Limb (tissue), 2 donors: ENCODE data around the gene SRRT.

ENCODE experiments used
- DNase-seq, 2 donors: peaks; one replicate each; pipeline ENCODE4 v3.0.0-alpha.2; 2016; ENCODE audit errors: extremely low spot score in 2 of 2

SRRT gene

DNA sequence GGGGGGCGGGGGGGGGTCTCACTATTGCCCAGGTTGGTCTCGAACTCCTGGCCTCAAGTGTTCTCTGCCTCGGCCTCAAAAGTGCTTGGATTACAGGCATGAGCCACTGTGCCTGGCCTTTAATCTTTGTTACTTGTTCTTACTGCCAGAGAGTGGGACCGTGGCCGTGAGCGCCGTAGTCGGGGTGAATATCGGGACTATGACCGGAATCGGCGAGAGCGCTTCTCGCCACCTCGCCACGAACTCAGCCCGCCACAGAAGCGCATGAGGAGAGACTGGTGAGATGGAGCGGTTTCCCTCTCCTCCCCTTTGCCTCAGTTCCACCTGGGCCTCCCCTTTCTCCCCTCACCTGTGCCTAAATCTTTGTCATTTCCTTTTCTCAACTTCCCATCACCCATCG lies 6.2 kb downstream of the SRRT start:
- DNase-seq: no peak

GRCh38 chr7:100882201-100882600 lies 7.3 kb downstream of the SRRT start:
- DNase-seq: no peak

GRCh38 chr7:100882785-100883526 lies 8.1 kb downstream of the SRRT start:
- DNase-seq: no peak

GRCh38 chr7:100884736-100885439 lies 10.0 kb downstream of the SRRT start:
- DNase-seq: no peak

DNA sequence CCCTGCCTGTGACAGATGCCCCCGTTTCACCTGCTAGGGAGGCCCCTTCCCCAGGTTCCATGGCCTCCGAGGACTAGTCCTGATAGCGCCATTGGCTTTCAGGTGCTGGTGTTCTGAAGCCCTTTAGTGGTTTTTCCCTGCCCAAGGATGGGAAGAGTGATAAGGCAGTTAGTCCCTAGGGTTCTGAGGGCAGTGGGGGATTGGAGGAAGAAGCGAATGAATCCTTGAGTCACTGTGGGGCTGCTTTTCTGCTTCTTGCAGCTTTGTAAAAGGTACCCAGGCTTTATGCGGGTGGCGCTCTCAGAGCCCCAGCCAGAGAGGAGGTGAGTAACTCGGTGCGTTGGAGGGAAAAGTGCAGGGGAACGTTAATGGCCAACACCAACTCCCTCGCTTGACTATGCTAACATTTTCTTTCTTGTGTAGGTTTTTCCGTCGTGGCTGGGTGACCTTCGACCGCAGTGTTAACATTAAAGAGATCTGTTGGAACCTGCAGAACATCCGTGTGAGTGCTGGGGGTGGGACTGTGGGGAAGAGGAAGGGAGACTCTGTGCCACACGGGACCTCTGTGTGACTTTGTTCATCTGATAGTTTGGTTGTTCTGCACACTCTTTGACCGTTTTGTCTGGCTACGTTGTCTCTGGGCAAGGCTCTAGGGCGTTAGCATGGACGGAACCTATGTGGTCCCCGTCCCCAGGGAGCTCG lies 10.7 kb downstream of the SRRT start:
- DNase-seq: no peak

DNA sequence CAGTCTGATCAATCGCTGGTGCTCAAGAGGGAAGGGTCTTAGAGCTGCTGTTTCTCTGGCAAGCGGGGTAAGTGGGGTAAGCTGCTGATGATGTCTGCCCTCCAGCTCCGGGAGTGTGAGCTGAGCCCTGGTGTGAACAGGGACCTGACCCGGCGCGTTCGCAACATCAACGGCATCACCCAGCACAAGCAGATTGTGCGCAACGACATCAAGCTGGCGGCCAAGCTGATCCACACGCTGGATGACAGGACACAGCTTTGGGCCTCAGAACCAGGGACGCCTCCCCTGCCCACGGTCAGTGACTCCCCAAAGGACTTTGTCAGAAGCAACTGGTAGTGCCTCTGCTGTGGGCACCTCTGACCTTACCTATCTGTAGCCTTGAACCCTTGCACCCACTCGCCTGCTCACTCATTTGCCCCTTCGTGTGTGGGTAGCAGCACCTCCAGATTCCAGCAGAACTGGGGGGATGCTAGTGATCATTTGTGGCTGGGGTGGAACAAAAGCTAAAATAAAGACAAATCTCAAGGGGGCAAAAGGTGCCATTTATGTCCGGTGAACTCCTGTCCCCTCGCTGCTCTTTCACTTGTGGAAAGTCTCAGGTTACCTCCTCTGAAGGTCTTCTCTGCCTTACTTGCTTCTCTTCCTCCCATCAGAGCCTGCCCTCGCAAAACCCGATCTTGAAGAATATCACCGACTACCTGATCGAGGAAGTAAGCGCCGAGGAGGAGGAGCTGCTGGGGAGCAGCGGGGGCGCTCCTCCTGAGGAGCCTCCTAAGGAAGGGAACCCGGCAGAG lies 11.4 kb downstream of the SRRT start:
- DNase-seq: no peak

GRCh38 chr7:100886936-100887515 lies 12.1 kb downstream of the SRRT start:
- DNase-seq: no peak

DNA sequence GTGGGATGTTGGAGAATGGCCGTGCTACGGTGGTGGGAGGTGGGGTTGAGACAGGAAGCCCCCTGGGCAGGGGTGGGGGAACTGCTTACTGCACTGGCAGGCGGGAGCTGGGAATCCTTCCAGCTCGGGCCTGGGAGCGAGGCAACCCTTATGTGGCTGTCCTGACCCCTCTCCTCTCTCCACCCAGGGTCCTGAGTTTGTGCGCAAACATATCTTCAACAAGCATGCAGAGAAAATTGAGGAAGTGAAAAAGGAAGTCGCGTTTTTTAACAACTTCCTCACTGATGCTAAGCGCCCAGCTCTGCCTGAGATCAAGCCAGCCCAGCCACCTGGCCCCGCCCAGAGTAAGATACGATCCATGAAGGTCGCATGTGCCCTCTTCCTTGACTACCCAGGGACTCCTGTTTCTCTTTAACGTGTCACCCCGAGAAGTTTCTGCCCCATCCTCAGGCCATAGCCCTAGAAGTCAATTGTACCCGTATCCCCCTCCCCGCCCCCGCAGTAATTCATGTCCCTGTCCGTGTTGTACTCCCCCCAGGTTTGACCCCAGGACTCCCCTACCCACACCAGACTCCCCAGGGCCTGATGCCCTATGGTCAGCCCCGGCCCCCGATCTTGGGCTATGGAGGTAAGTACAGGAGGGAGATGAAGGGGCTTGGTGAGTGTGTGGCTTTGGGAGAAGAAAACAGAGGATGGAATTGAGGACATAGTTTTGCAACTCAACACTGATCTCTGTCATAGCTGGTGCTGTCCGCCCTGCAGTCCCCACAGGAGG lies 12.8 kb downstream of the SRRT start:
- no peak for DNase-seq

DNA sequence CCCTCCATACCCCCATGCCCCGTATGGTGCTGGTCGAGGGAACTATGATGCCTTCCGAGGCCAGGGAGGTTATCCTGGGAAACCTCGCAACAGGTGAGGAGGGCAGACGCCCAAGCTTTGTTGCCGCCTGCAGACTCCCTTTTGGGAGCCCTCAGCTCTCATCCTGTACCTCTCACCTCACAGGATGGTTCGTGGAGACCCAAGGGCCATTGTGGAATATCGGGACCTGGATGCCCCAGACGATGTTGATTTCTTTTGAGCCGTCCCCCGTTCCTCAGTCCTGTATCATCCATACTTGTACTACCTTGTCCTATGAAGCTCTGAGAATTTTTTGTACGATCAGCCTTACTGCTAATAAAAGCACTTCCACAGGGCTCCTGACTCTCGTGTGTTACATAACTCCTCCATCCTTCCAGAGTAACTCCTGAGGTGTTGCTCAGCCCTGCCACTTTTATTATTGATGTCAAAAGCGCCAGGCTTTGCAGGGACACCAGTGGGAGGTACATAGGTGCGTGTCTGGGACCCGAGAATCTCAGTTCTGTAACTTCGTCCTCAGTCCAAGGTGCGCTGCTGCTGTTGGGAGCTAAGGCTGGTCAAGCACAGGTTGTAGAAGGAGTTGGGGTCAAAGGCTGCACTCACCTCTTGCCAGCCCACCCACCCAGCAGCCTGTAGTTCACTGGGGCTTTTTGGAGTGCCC lies 13.5 kb downstream of the SRRT start:
- DNase-seq: no peak

DNA sequence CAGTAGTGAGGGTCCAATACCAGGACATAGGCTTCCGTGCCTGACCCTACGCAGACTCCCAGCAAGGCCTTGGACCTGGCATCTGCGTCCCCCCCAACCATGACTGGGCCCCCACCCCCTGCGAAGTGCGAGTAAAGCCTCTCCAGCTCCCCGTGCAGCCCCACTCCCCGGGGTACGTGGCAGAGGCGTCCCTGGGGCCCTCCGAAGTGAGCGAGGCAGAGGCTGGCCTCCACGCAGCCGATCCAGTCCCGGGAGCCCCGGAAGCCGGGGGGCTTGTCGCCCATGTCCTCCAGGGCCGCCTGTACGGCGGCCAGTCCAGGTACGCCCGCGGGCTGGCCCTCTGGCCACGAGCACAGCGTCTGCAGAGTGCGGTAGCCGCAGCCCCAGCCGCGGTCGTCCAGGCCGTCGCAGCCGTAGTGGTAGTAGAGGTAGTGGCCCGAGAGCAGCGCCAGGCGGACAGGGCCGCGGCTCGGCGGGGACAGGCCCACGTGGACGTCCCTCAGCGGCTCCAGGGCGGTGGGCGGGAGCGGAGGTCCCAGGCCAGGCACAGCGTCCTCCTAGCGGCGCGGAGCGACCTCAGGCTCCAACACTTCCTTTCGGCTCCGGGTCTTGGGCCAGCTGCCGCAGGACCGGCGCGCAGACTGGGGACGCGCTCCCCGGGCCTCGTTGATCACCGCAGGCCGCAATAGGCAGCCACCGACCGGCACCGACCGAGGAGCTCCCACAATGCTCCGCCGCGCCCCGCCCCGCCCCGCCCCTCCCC lies 14.3 kb downstream of the SRRT start, which contains the start of gene UFSP1:
Gene UFSP1, minus strand, starts transcription at position 728 of the 763 bp plus-strand sequence. Its CDS starts 444 bp downstream, at position 284.
- no peak for DNase-seq

DNA sequence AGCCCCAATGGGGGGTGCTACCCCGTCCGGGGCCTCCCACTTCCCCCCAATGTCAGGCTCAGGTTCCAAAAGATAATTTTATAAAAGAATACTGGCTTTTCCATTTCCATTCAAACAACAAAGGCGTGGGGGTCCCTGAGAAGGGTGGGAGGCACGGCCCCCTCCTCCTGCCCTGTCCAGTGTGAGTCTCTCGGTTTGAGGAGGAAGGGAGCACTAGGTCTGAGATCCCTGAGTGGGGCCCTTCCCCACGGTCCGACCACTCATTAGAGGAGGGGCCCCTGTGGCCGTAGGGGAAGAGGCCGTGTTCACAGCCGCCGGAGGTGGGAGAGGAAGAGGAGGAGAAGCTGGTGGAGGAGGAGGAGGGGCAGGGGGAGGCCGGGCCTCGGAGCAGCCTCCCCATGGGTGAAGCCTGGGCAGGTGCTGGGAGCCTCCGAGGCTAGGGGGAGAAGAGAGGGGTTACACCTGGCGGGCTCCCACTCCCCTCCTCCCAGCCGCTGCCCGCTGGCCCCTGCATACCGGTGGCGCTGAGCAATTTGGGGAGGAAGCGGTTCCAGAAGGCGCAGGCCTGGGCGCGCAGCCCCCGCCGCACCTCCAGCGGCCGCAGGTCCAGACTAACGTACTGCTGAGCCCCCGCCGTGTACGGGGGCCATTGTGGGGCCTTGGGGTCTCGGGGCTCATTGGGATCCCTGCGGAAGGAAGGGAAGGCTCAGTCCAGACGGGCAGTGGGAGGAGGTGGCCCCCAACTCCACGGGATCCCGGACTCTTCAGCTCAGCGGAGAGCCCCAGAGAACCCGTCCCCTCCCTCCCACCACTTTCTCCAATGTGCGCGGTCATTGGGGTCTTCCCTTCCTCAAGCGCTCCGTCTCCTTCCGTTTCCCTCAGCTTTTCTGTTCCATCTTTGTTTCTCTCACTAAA lies 16.0 kb downstream of the SRRT start:
- peak in 1 of 2 donors; percentile 64 for DNase-seq

GRCh38 chr7:100891568-100892247 lies 16.8 kb downstream of the SRRT start:
- DNase-seq: no peak

GRCh38 chr7:100892364-100893317 lies 17.7 kb downstream of the SRRT start:
- DNase-seq: no peak

DNA sequence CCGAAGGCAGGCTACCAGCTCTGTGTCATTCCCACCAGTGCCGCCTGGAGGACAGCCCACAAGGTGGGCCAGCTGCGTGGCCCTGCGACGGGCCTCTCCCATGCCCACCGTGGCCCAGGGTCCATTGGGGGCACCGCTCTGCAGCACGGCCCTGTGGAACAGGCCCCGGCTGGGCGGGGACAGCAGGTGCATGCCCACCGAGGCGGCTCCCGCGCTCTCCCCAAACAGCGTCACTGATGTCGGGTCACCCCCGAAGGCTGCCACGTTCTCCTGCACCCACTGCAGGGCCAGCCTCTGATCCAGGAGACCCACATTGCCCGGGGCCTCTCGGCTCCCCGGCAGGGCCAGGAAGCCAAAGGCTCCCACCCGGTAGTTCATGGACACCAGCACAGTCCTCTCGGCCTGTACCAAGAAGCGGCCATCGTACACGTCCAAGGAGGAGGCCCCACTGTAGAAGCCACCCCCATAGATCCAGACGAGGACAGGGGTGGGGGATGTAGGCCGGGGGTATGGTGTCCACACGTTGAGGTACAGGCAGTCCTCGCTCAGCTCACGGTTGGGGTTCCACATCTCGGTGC lies 18.5 kb downstream of the SRRT start:
- DNase-seq: no peak

GRCh38 chr7:100893910-100894721 lies 19.2 kb downstream of the SRRT start:
- DNase-seq: peak in 1 of 2 donors; percentile 46
